Caco-2 (cell line): ENCODE measurements around the gene ALDH7A1. TPM values are rescaled to one million over a fixed set of nuclear protein-coding genes. Genes with fewer than 3 reads are reported as not detected.

Experiments
- BruUV-seq: library from RNA; stranded (reverse); fragments of 400-500 nt; replicated peaks from 2 replicates; lab custom pipeline; 2021; lab: Mats Ljungman, UMichigan
- CTCF ChIA-PET: fragments of 300-600 bp; sonication (Branson Sonifier 250); formaldehyde crosslinking; loops from one replicate; lab custom pipeline; 2022; ENCODE audit warnings: antibody characterized with exemption; lab: Charles Lee
- POLR2A ChIA-PET: fragments of 300-600 bp; sonication (Branson Sonifier 250); formaldehyde crosslinking; loops from one replicate; lab custom pipeline; 2022; ENCODE audit warnings: antibody characterized with exemption; lab: Charles Lee
- DNase-seq, 2 experiments: peaks; one replicate each; pipeline versions ENCODE4 v3.0.0 to v3.0.0-alpha.2; 2020 to 2022
- H3K27me3 ChIP-seq: replicated peaks from 2 replicates; pipeline ENCODE4 v1.6.0; 2011; ENCODE audit warnings: low read length; ENCODE audit not compliant: control insufficient read depth, insufficient read depth
- H3K36me3 ChIP-seq: 2 replicates; pipeline ENCODE4 v1.5.1; 2011; ENCODE audit warnings: low read length; ENCODE audit not compliant: control insufficient read depth, insufficient read depth
- H3K4me1 ChIP-seq: fragments of 250-450 bp; sonication (Bioruptor Pico); 2 replicates; pipeline ENCODE4 v1.5.1; 2020; ENCODE audit warnings: mild to moderate bottlenecking
- H3K4me3 ChIP-seq: 2 replicates; pipeline ENCODE4 v1.5.1; 2011; ENCODE audit warnings: low read depth, mild to moderate bottlenecking, control low read depth, low read length
- H3K9me3 ChIP-seq: fragments of 250-450 bp; sonication (Bioruptor Pico); 2 replicates; pipeline ENCODE4 v1.5.1; 2020; ENCODE audit warnings: mild to moderate bottlenecking, moderate library complexity
- H3K27ac Mint-ChIP-seq: one replicate; pipeline ENCODE4 v1.8.0; 2022; ENCODE audit warnings: mixed read lengths; ENCODE audit not compliant: unreplicated experiment
- H3K27me3 Mint-ChIP-seq: one replicate; pipeline ENCODE4 v1.8.0; 2022; ENCODE audit warnings: mixed read lengths; ENCODE audit not compliant: insufficient read depth, unreplicated experiment
- H3K36me3 Mint-ChIP-seq: one replicate; pipeline ENCODE4 v1.8.0; 2022; ENCODE audit warnings: mild to moderate bottlenecking, mixed read lengths; ENCODE audit not compliant: insufficient read depth, unreplicated experiment
- H3K4me1 Mint-ChIP-seq: one replicate; pipeline ENCODE4 v1.8.0; 2022; ENCODE audit warnings: low read depth, mixed read lengths; ENCODE audit not compliant: unreplicated experiment
- H3K4me3 Mint-ChIP-seq: one replicate; pipeline ENCODE4 v1.8.0; 2022; ENCODE audit warnings: mild to moderate bottlenecking, moderate library complexity, mixed read lengths; ENCODE audit not compliant: unreplicated experiment
- H3K9me3 Mint-ChIP-seq: one replicate; pipeline ENCODE4 v1.8.0; 2022; ENCODE audit warnings: mixed read lengths; ENCODE audit not compliant: unreplicated experiment
- intact Hi-C: fragments of 100-400 bp; cut with micrococcal nuclease; formaldehyde crosslinking; loops from one replicate; pipeline ENCODE4 v1.10.0; 2022; ENCODE audit not compliant: unreplicated experiment
- total RNA-seq: library from RNA; stranded (reverse); gene quantifications from 2 replicates; pipeline ENCODE4 v1.2.3, GENCODE V29; 2022
- TF ChIP-seq, protein P1 (sequence below), 2 experiments: fragments of 200-600 bp in 1 of 2; IDR thresholded peaks; 1 replicate in 1 of 2; 2 replicates in 1 of 2; pipeline versions ENCODE4 v1.5.1 to v1.8.0; 2011 to 2022; ENCODE audit warnings: antibody characterized with exemption in 1 of 2, control low read depth in 1 of 2, inconsistent platforms in 1 of 2, low read depth in 1 of 2, low read length in 1 of 2, mild to moderate bottlenecking in 1 of 2, moderate library complexity in 1 of 2; ENCODE audit not compliant: insufficient read depth in 1 of 2, severe bottlenecking in 1 of 2, unreplicated experiment in 1 of 2

The ALDH7A1 gene
- total RNA-seq, 1 experiment from 2014 or later: 204 TPM

DNA sequence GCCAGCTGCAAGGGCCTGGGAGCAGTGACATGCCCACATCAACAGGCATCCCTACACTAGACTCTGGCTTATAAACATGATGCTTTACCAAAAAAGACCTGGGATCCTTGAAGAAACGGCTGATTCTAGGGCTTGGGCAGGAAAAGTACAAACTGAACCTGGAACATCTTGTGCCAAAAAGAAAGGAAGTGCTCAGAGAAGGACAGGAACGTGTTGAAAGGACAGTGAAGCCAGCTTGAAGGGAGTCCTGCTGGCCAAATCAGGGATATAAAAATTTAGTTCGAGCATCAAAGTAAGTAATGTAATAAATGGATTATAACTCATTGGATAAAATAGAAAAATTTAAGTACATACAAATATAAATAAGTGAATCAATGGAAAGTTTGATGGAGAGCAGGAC lies 58.1 kb downstream of the ALDH7A1 start:
- no peak for DNase-seq
- CTCF ChIA-PET: no interaction called here
- Mint-ChIP-seq H3K27me3 (no peaks in the 10 kb centered on the region), H3K36me3 (no peaks in the 10 kb centered on the region), H3K27ac (no peak overlapping the region), H3K4me1 (no peaks in the 10 kb centered on the region), H3K9me3 (no peaks in the 10 kb centered on the region), H3K4me3 (no peak overlapping the region)
- TF ChIP-seq, protein P1, sequence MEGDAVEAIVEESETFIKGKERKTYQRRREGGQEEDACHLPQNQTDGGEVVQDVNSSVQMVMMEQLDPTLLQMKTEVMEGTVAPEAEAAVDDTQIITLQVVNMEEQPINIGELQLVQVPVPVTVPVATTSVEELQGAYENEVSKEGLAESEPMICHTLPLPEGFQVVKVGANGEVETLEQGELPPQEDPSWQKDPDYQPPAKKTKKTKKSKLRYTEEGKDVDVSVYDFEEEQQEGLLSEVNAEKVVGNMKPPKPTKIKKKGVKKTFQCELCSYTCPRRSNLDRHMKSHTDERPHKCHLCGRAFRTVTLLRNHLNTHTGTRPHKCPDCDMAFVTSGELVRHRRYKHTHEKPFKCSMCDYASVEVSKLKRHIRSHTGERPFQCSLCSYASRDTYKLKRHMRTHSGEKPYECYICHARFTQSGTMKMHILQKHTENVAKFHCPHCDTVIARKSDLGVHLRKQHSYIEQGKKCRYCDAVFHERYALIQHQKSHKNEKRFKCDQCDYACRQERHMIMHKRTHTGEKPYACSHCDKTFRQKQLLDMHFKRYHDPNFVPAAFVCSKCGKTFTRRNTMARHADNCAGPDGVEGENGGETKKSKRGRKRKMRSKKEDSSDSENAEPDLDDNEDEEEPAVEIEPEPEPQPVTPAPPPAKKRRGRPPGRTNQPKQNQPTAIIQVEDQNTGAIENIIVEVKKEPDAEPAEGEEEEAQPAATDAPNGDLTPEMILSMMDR (IDR thresholded peaks at IDR 0.05; ENCODE audit: insufficient read depth in 1 of 2, low read depth in 1 of 2, low read length in 1 of 2, severe bottlenecking in 1 of 2, unreplicated experiment in 1 of 2): no peak
- Histone ChIP-seq H3K4me1 (no peaks in the 10 kb centered on the region), H3K4me3 (no peak overlapping the region), H3K9me3 (no peaks in the 10 kb centered on the region), H3K27me3 (no peaks in the 10 kb centered on the region), H3K36me3 (no peaks in the 10 kb centered on the region)
- POLR2A ChIA-PET: no interaction called here
- intact Hi-C loops: no loop called here
- BruUV-seq: no TSS peak

DNA sequence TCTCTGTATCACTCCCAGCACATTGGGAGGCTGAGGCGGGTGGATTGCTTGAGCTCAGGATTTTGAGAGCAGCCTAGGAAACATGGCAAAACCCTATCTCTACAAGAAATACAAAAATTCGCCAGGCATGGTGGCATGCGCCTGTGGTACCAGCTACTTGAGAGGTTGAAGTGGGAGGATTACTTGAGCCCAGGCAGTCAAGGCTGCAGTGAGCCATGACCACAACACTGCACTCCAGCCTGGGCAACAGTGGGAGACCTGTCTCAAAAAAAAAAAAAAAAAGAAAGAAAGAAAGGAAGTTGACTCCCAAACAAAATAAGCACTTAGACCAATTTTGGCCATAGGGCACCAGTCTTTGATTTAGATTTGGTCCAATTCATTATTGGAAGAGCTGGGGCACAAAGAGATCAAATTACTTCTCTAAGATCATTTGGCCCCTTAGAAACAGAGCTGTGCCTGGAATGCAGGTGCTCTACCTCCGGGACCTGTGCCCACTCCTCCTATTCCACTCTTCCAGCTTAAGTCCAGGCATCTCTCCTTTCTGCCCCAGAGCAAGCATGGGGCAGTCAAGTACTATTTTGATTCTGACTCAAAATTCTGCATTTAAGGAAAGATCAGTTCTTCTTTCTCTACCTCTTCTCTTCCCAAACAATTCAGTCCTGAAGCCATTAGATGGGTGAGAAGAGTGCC lies 59.0 kb downstream of the ALDH7A1 start:
- Mint-ChIP-seq H3K4me1 (no peaks in the 10 kb centered on the region), H3K36me3 (no peaks in the 10 kb centered on the region), H3K4me3 (no peak overlapping the region), H3K27me3 (no peaks in the 10 kb centered on the region), H3K9me3 (no peaks in the 10 kb centered on the region), H3K27ac (no peak overlapping the region)
- no peaks in the 10 kb centered on the region for H3K36me3 ChIP-seq
- H3K4me1 ChIP-seq: no peaks in the 10 kb centered on the region
- intact Hi-C loops: no loop called here
- ChIA-PET CTCF (interaction anchor here (0.6 kb wide), 1 partner anchor 233 kb away, joined by 4 read pairs; no protein-coding TSS in a partner anchor), POLR2A (no interaction called here)
- DNase-seq: no peak
- TF ChIP-seq, protein P1 (IDR thresholded peaks at IDR 0.05; ENCODE audit: insufficient read depth in 1 of 2, low read depth in 1 of 2, low read length in 1 of 2, severe bottlenecking in 1 of 2, unreplicated experiment in 1 of 2): no peak
- no peaks in the 10 kb centered on the region for H3K27me3 ChIP-seq
- no TSS peak for BruUV-seq
- no peaks in the 10 kb centered on the region for H3K9me3 ChIP-seq
- no peak overlapping the region for H3K4me3 ChIP-seq

DNA sequence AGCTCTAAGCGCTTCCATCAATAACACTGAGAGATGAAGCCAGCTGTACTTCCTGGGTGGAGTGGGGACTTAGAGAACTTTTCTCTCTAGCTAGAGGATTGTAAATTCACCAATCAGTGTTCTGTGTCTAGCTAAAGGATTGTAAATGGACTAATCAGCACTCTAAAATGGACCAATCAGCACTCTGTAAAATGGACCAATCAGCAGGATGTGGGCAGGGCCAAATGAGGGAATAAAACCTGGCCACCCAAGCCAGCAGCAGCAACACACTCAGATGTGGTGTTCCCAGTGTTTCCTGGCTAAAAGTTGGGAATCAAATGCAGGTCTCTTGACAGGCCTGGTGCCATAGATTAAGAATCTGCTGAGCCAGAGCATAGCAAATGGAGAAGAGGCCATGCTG lies 60.5 kb downstream of the ALDH7A1 start:
- H3K4me1 ChIP-seq: no peaks in the 10 kb centered on the region
- no peak overlapping the region for H3K27ac Mint-ChIP-seq
- H3K27me3 Mint-ChIP-seq: no peaks in the 10 kb centered on the region
- H3K36me3 Mint-ChIP-seq: no peaks in the 10 kb centered on the region
- ChIA-PET CTCF (no interaction called here), POLR2A (no interaction called here)
- TF ChIP-seq, protein P1 (IDR thresholded peaks at IDR 0.05; ENCODE audit: insufficient read depth in 1 of 2, low read depth in 1 of 2, low read length in 1 of 2, severe bottlenecking in 1 of 2, unreplicated experiment in 1 of 2): no peak
- BruUV-seq: no TSS peak
- H3K27me3 ChIP-seq: no peaks in the 10 kb centered on the region
- no peaks in the 10 kb centered on the region for H3K36me3 ChIP-seq
- no peaks in the 10 kb centered on the region for H3K9me3 Mint-ChIP-seq
- no peaks in the 10 kb centered on the region for H3K4me1 Mint-ChIP-seq
- H3K4me3 Mint-ChIP-seq: no peak overlapping the region
- no peaks in the 10 kb centered on the region for H3K9me3 ChIP-seq
- no peak overlapping the region for H3K4me3 ChIP-seq
- intact Hi-C loops: no loop called here
- no peak for DNase-seq
